ENCODE results near the gene TBRG4. TPM values are rescaled to one million over a fixed set of nuclear protein-coding genes. Genes with fewer than 3 reads are reported as not detected.

Gene TBRG4
- total RNA-seq, 6 donors from 2014 or later = 24.2 to 92.2 (median 54.6) TPM

DNA sequence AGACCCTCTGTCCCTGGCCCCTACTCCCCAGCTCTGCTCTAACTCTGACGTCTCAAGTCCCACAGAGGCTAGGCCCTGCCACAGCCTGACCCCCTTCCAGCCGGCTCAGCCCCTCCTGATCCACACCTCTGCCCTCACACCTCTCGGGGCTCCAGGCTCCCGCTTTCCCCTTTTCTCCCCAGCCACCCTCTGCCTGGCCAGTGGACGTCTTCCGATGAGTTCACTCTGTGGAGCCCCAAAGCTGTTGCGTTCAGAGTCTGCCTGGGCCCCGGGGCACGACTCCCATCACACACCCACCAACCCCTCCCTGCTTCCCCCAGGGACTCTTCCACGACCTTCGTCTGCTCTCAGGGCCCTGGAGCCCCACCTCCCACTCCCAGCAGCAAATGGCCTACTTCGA is 18.4 kb upstream of the TBRG4 start:
- ATAC-seq (ENCODE audit: low FRiP score in 2 of 2) = no peak
- H3K9me3 ChIP-seq = no peaks in the 10 kb centered on the region
- H3K27me3 ChIP-seq = no peaks in the 10 kb centered on the region
- H3K36me3 ChIP-seq = no peaks in the 10 kb centered on the region
- H3K4me3 ChIP-seq = no peak overlapping the region
- TF ChIP-seq EP300 (IDR thresholded peaks at IDR 0.05) (no peak), POLR2AphosphoS5 (IDR thresholded peaks at IDR 0.05) (no peak), POLR2A (IDR thresholded peaks at IDR 0.05) (no peak)
- TF ChIP-seq, protein P1, sequence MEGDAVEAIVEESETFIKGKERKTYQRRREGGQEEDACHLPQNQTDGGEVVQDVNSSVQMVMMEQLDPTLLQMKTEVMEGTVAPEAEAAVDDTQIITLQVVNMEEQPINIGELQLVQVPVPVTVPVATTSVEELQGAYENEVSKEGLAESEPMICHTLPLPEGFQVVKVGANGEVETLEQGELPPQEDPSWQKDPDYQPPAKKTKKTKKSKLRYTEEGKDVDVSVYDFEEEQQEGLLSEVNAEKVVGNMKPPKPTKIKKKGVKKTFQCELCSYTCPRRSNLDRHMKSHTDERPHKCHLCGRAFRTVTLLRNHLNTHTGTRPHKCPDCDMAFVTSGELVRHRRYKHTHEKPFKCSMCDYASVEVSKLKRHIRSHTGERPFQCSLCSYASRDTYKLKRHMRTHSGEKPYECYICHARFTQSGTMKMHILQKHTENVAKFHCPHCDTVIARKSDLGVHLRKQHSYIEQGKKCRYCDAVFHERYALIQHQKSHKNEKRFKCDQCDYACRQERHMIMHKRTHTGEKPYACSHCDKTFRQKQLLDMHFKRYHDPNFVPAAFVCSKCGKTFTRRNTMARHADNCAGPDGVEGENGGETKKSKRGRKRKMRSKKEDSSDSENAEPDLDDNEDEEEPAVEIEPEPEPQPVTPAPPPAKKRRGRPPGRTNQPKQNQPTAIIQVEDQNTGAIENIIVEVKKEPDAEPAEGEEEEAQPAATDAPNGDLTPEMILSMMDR (IDR thresholded peaks at IDR 0.05) = no peak
- no peak for DNase-seq
- no peak overlapping the region for H3K27ac ChIP-seq
- WGBS, 2 donors = 72 to 79% methylated on average over 11 to 12 of the region's 12 CpGs
- H3K4me1 ChIP-seq = no peaks in the 10 kb centered on the region

DNA sequence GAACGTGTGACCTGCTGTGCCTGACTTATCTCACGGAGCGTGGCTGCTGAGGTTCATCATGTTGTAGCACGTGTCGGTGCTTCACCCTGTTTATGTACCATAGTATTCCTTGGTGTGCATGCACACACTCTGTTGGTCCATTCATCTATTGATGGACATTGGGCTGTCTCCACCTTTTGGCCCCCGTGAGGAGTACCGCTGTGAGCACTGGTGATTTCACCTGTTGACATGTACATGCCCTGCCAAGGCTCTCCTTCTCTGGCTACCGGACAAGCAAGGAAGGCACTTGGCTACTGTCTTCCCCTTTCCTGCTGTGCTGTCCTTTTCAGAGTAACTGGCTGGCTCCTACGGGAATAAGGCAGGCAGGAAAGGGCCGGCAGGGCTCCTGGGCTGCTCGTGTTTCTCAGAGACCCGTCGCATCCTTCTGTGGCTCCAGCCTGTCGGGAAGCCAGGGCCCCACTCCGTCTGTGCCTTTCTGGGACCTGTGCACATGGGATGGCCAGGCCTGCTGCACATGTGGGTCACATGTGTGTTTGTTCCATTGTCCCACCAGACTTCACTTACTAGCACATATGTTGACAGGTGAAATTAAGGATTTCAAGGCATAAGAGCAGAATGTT is 17.8 kb upstream of the TBRG4 start:
- TF ChIP-seq EP300 (IDR thresholded peaks at IDR 0.05) = no peak
- no peak for TF ChIP-seq POLR2A (IDR thresholded peaks at IDR 0.05)
- TF ChIP-seq POLR2AphosphoS5 (IDR thresholded peaks at IDR 0.05) = no peak
- TF ChIP-seq, protein P1 (IDR thresholded peaks at IDR 0.05) = no peak

DNA sequence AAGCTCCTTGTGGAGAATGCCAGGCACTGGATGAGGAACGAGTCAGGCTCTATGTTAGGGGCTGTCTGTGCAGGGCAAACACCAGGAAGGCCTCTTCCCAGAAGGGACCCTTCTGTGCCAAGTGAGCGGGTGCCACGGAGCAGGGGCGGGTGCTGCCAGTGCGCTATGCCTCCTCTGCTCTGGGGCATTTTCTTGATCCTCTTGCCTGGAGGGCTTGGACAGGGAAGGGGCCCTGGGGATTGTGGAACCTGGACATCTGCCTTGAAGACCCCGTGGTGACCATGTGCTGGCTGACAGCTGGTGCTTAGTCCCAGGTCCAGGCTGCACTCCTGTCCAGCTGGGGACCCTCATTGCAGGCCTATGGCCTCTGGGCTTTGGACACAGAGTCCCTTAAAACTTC is 15.4 kb upstream of the TBRG4 start:
- Histone ChIP-seq H3K36me3 (no peaks in the 10 kb centered on the region), H3K27ac (no peak overlapping the region), H3K4me1 (peaks cover 0 to 8% (median 2%) of the 10 kb centered on the region in 4 donors), H3K9me3 (no peaks in the 10 kb centered on the region), H3K4me3 (no peak overlapping the region), H3K27me3 (no peaks in the 10 kb centered on the region)
- TF ChIP-seq, protein P1 (IDR thresholded peaks at IDR 0.05) = no peak
- TF ChIP-seq POLR2AphosphoS5 (IDR thresholded peaks at IDR 0.05) = no peak
- TF ChIP-seq POLR2A (IDR thresholded peaks at IDR 0.05) = no peak
- TF ChIP-seq EP300 (IDR thresholded peaks at IDR 0.05) = no peak
- ATAC-seq (ENCODE audit: low FRiP score in 2 of 2) (no peak), DNase-seq (no peak)
- WGBS, 2 donors = 73 to 91% methylated on average over 4 to 6 of the region's 6 CpGs

More for the DNA sequence above, 17.8 kb upstream of the TBRG4 start:
- Histone ChIP-seq H3K36me3 (no peaks in the 10 kb centered on the region), H3K4me1 (no peaks in the 10 kb centered on the region), H3K27me3 (no peaks in the 10 kb centered on the region), H3K27ac (no peak overlapping the region), H3K4me3 (no peak overlapping the region), H3K9me3 (no peaks in the 10 kb centered on the region)
- WGBS, 2 donors = 84 to 85% methylated on average over 8 to 15 of the region's 15 CpGs
- ATAC-seq (ENCODE audit: low FRiP score in 2 of 2) (no peak), DNase-seq (no peak)

DNA sequence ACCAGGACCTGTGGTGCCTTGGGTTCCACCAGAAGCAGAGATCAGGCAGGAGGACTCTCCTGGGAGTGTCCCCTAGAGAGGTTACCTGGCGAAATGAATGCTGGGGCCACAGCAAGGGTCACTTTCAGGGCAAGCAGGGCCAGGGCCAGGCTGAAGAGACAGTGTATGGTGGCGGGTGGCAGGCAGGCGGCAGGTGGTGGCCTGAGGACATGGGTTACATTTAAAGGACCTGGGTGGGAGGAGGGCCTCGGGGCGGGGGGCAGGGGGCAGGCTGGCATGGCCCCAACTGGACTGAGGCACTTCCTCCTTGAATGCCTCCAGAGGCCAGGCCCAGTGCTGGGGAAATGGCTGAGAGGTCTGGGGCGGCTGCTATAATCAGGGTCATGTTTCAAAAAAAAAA is 14.7 kb upstream of the TBRG4 start:
- WGBS, 2 donors = 85 to 97% methylated on average over 4 to 6 of the region's 6 CpGs
- ATAC-seq (ENCODE audit: low FRiP score in 2 of 2) = no peak
- H3K9me3 ChIP-seq = no peaks in the 10 kb centered on the region
- H3K36me3 ChIP-seq = no peaks in the 10 kb centered on the region
- no peak for TF ChIP-seq POLR2AphosphoS5 (IDR thresholded peaks at IDR 0.05)
- TF ChIP-seq POLR2A (IDR thresholded peaks at IDR 0.05) = no peak
- TF ChIP-seq, protein P1 (IDR thresholded peaks at IDR 0.05) = no peak
- TF ChIP-seq EP300 (IDR thresholded peaks at IDR 0.05) = no peak
- H3K27me3 ChIP-seq = no peaks in the 10 kb centered on the region
- H3K27ac ChIP-seq = no peak overlapping the region
- H3K4me3 ChIP-seq = no peak overlapping the region
- H3K4me1 ChIP-seq = peaks cover 0 to 8% (median 2%) of the 10 kb centered on the region in 4 donors
- no peak for DNase-seq
